ENCODE data around the gene DDX46.
"Not testable (repeated sequence)": the region's sequence is repeated elsewhere in the genome, so short reads cannot be mapped to it uniquely, and the experiment has no call there.

Gene DDX46

GRCh38 chr5:134787692-134788091 is 29.1 kb downstream of the DDX46 start:
- DNase-seq = no peak

GRCh38 chr5:134791580-134791979 is 33.0 kb downstream of the DDX46 start:
- no peak for DNase-seq

- DNase-seq = no peak
Observed at GRCh38 chr5:134792286-134792685, 33.7 kb downstream of the DDX46 start.

GRCh38 chr5:134793111-134793510 is 34.5 kb downstream of the DDX46 start:
- DNase-seq = no peak

GRCh38 chr5:134794082-134794481 is 35.5 kb downstream of the DDX46 start:
- peak; percentile 25 for DNase-seq

- no peak for DNase-seq
Observed at GRCh38 chr5:134794819-134795218, 36.2 kb downstream of the DDX46 start.

GRCh38 chr5:134798468-134798867 is 39.9 kb downstream of the DDX46 start:
- DNase-seq = no peak

- DNase-seq = no peak
Observed at GRCh38 chr5:134803821-134804220, 45.2 kb downstream of the DDX46 start.

GRCh38 chr5:134813407-134813806 is 54.8 kb downstream of the DDX46 start:
- DNase-seq = no peak

- DNase-seq = no peak
Observed at GRCh38 chr5:134813827-134814226, 55.2 kb downstream of the DDX46 start.

- no peak for DNase-seq
Observed at GRCh38 chr5:134817006-134817405, 58.4 kb downstream of the DDX46 start.

- no peak for DNase-seq
Observed at GRCh38 chr5:134818776-134819175, 60.2 kb downstream of the DDX46 start.

GRCh38 chr5:134819407-134819963 is 60.9 kb downstream of the DDX46 start:
- DNase-seq = no peak

- no peak for DNase-seq
Observed at GRCh38 chr5:134821841-134822240, 63.3 kb downstream of the DDX46 start.

GRCh38 chr5:134824681-134825080 is 66.1 kb downstream of the DDX46 start:
- DNase-seq = no peak

GRCh38 chr5:134825212-134825611 is 66.6 kb downstream of the DDX46 start:
- no peak for DNase-seq

- DNase-seq = peak; percentile 61
Observed at GRCh38 chr5:134833340-134834032, 74.9 kb downstream of the DDX46 start.

- DNase-seq = no peak
Observed at GRCh38 chr5:134835623-134836022, 77.0 kb downstream of the DDX46 start.

GRCh38 chr5:134837530-134838181 is 79.1 kb downstream of the DDX46 start:
- DNase-seq = no peak

GRCh38 chr5:134838361-134838760 is 79.8 kb downstream of the DDX46 start:
- not testable (repeated sequence) for DNase-seq

- no peak for DNase-seq
Observed at GRCh38 chr5:134840811-134841210, 82.2 kb downstream of the DDX46 start.

- DNase-seq = no peak
Observed at GRCh38 chr5:134844252-134844651, 85.7 kb downstream of the DDX46 start.

GRCh38 chr5:134845335-134845851 is 86.8 kb downstream of the DDX46 start:
- DNase-seq = peak; percentile 25
